HG03432 (cell line): Measurements from ENCODE around the gene GPR107.

ENCODE experiments used
- ATAC-seq: cut with Tn5 transposase; IDR thresholded peaks from one replicate; pipeline ENCODE4 v1.9.1; 2021; ENCODE audit warnings: mild to moderate bottlenecking, moderate library complexity; ENCODE audit not compliant: unreplicated experiment

Gene GPR107

DNA sequence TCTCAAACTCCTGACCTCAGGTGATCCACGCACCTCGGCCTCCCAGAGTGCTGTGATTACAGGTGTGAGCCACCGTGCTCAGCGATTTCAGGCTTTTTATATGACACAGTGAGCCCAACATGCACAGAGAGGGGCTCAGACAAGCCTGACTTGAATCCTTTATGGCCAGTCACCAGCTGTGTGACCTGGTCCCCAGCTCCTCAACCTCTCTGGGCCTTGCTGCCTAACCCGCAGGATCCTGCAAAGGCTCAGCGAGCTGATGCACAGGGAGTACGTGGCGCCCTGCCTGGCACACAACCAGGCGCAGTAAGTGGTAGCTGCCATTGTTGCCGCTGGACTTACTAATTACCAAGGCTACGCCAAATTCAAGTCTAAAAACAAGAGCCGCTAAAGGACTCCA is 101.9 kb downstream of the GPR107 start:
- ATAC-seq: no peak

DNA sequence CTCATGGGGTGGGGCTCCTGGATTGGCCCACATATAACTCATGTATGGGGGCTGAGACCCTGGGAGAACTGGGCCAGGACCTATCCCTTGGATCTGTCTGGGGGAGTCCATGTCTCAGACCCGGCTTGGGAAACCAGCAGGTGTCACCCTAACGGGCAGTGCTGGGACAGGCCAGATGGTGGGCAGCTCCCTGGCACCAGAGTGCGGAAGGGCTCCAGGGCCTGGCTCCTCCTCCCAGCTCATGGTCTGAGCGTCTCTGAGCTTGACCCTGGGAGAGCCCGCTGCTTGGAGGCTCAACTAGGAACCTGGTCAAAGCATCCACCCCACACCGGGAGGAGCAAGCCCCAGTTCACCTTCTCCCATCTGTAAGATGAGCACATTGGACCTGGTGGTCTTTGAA is 103.0 kb downstream of the GPR107 start:
- ATAC-seq: no peak

DNA sequence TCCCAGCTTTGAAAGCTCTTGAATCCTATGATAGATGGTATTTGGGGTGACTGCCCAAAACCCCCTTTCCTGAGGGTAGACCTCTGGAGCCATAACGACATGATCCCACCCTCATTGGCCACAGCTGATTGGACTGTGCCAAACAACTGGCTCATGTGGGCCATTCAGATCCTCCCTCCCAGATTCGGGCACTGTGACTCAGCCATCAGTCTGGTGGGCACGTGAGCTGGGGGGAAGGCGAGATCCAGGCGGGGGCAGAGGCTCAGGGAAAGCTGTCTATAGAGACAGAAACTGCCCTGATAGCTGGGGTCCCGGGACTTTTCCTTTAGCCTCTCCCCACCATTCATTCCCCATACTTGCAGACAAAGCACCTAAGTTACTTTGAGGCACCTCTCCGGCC is 103.4 kb downstream of the GPR107 start:
- ATAC-seq: no peak

DNA sequence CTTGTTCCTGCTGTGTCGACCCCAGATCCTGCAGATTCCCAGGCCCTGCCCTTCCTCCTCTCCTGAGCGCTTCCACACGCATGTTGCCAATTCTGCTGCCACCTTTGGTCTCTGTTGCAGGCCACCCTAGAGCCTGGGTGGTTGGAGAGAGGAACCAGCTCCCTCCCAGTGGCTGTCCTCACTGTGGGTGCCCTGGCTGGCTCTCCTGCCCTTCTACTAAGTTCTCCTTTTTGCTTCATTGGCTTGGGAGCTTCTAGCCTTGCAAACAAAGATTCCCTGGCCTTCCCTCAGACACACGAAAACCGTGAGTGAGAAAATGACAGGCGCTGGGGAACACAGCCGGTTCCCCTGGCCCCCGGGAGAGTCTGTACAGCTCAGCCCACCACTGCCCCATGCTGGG is 104.3 kb downstream of the GPR107 start:
- no peak for ATAC-seq

- no peak for ATAC-seq
These were observed 105.4 kb downstream of the GPR107 start for GRCh38 chr9:130159057-130159456.

DNA sequence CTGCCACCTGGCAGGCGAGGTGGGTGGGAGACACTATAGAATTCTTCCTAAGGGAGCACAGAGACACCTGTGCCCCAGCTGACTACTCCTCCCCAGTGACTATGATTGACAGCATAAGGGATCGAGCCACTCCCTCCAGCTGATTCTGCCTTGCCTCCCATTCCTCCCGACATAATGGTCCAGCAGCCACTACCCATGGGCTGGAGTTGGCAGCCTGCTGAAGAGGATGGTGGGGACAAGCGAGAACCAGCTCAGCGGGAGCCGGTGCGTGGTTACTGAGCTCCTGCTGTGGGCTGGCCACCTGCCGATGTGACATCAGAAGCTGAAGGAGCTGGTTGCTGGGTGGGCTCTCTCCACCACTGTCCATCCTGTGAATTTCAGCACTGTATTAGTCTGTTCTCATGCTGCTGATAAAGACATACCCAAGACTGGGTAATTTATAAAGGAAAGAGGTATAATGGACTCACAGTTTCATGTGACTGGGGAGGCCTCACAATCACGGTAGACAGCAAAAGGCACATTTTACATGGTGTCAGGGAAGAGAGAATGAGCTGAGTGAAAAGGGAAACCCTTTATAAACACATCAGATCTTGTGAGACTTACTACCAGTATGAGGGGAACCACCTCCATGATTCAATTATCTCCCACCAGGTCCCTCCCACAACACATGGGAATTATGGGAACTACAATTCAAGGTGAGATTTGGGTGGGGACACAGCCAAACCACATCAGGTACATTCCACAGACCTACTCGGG is 106.4 kb downstream of the GPR107 start:
- ATAC-seq: no peak

GRCh38 chr9:130160862-130161470 is 107.3 kb downstream of the GPR107 start:
- ATAC-seq: no peak

DNA sequence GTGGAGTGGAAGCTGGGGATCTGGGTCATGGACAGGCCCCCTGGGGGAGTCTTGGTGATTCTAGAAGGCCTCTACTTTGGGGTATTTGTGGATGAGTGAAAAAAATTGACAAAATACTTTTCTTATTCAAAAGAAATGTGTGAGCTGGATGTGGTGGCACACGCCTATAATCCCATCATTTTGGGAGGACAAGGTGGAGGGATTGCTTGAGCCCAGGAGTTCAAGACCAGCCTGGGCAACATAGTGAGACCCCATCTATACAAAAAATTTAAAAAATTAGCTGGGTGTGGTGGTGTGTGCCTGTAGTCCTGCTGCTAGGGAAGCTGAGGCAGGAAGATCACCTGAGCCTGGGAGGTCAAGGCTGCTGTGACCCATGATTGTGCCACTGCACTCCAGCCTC is 111.9 kb downstream of the GPR107 start:
- no peak for ATAC-seq

DNA sequence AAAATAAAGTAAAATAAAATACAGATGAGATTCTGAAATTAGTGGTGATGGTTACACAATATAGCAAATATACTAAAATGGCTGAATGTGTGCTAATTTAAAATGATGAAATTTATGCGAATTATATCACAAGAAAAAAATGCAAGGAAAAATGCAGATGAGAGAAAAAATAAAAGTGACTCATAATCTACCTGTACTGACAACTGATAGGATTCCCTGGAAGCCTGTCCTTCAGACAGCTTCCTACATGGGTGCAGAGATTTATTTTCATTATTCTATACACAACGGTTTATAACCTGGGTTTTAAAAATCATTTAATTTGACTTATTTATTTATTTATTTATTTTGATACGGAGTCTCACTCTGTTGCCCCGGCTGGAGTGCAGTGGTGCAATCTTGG is 112.7 kb downstream of the GPR107 start:
- no peak for ATAC-seq

GRCh38 chr9:130167927-130168326 is 114.2 kb downstream of the GPR107 start:
- ATAC-seq: no peak

DNA sequence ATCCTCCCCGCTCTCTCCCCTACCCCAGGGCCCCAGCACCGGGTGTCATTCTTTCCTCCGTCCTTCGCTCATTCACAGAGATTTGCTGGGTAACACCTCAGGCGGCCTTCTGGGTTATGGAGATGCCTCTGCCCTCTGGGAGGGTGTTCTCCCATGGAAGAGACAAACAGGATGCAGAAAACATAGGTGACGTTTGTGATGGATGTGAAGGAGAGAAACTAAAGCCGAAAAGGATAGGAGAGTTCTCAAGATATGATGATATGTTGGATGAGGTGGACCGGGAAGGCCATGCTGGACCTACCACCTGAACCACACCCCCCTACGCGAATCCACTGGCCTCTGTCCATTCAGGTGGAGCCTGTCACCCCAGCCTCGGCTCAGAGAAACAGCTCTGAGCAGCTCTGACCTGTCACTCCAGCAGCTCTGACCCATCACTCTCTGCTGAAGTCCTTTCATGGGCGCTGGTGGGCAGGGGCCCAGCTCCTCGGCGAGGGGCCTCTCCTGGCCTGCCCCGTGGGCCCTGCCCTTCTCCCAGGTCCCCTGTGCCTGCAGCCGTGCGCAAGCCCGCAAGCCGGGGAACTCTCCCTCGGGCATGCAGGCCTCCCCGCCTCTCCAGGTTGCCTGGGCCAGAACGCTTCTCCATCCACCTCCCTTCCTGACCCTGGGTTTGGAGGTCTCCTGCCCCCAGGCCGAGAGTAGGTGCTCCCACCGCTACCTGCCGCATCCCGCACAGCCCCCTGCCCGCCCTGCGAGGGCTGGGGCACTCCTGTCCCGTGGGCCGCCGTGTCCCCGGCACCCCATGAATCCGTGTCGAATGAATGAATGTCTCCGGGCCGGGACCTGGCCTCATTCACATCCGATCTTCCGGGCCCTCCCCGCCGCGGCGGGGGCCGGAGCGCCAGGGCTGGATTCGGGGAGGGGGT is 117.8 kb downstream of the GPR107 start:
- no peak for ATAC-seq

DNA sequence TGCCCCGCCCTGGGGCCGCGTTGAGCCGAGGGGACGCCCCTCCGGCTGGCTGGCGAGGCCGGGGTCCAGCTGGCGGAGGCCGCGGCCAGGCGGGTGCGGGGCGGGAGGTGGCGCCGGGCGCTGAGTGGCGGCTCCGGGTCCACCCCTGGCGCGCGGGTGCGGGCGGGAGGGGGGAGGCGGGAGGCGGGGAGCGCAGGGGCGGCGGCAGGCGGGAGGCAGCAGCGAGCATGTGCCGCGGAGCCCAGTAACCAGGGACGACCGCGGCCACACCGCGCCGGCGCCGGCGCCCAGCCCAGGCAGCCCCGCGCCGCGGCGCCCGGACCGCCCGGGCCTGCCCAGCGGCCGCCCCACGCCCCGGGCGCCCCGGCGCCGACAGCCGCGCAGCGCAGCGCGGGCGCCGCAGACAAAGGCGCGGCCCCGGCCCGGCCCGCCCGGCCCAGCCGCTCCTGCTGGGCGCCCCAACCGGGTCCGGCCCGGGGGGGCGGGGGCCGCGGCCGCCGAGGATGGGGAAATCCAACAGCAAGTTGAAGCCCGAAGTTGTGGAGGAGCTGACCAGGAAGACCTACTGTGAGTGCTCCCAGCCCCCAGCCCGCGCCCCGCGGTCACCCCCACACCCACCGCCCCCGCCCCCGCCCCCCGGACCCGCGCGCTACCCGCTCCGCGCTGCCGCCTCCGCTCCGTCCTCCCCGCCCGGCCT is 118.6 kb downstream of the GPR107 start, which contains the start of gene NCS1:
TSS of gene NCS1 (plus strand) at position 244 of the 697 bp plus-strand sequence. CDS start at position 504, 260 bp downstream.
- ATAC-seq: no peak

GRCh38 chr9:130172858-130173665 is 119.4 kb downstream of the GPR107 start:
- ATAC-seq: no peak

- no peak for ATAC-seq
These were observed 119.9 kb downstream of the GPR107 start for GRCh38 chr9:130173666-130173983.

DNA sequence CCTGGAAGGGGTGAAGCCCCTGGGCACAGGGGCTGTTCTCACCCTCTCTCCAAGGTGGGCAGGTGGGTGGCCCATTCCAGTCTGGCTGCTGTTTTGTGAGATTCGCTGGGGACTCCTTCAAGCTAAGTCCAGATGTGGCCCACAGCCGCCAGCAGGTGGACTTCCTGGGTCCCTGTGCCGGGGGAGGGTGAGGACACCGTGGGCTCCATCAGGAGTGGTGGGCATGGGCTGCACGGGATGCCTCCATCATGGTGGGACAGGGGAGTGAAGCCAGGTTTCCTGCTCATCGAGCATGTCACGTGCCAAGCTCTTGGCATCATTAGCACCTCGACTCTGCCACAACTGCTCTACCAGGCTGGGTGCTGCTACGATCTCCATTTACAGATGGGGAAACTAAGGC is 120.3 kb downstream of the GPR107 start:
- ATAC-seq: no peak

- ATAC-seq: no peak
These were observed 121.2 kb downstream of the GPR107 start for GRCh38 chr9:130174920-130175321.

GRCh38 chr9:130175355-130175754 is 121.6 kb downstream of the GPR107 start:
- ATAC-seq: no peak

- ATAC-seq: no peak
These were observed 123.1 kb downstream of the GPR107 start for GRCh38 chr9:130176760-130177159.

GRCh38 chr9:130177898-130178805 is 124.4 kb downstream of the GPR107 start:
- ATAC-seq: no peak
